ENCODE data around the gene SND1.
A peak's percentile ranks its signal among the peaks of the same experiment; 100 is the strongest.

Gene SND1

DNA sequence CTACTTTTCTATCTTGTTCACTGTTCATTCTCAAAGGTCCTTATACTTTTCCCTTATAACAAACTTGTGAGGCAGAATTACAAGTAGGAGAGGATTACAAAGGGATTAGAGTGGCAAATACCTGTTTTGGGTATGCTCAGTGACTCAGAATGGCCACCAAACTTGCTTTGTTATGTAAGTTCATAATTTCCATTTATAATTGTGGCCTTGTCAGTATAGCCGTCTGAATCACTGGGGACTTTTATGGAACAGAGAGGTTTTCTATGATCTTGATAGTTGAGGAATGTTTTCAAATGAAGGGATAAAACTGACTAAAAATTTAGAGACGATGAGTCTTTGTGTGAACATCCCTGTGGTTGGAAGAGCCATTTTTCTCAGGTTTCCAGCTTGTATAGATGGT is 116.2 kb downstream of the SND1 start:
- no peak for DNase-seq (ENCODE audit: low spot score)

DNA sequence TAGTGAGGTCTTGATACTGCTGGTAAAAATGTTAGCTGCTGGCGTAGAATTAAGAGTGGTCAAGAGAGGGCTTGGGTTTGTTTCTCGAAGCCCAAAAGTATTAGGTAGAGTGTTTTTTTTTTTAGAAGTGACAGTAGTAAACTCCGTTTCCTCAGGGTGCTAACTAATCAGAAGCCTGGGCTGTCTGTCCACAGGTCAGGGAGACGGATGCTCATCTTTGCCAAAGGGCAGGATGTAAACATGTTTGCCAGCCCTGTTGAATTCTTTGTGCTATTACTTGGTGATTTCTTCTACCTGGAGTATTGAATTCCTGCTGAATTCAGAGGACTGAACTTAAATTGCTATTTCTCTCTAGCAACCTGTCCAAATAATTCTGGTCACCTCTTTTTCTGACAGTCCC is 117.1 kb downstream of the SND1 start:
- DNase-seq (ENCODE audit: low spot score) = no peak

DNA sequence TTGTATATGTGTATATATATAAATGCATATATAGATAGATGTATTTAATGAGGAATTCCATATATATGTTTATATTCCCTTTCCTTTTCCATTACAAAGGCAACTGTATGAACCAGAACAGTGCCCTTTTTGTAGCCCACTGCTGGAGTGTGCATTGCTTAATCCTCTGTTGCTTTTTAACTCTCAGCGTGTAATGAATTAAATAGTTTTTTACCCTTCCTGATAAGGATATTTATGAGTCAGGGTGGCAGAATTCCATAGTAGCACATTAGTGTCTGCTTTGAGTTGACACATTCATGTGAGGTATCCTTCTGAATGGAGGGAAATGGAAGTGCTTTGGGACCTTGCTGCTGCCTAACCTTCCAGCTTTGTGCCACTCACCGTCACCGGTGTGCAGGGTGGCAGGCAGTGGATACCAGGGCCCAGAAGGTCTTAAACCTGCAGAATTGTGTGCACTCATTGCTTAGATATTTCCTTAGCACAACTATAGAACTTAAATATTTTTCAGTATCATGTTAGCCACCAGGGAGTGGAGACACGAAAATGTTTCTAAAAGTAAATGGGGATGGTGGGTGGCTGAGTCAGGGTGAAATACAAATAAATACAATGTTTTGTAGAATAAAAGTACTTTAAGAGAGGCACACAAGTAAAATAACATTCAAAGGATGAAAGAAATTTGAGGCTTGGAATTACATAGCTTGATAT is 117.9 kb downstream of the SND1 start:
- DNase-seq (ENCODE audit: low spot score) = no peak

DNA sequence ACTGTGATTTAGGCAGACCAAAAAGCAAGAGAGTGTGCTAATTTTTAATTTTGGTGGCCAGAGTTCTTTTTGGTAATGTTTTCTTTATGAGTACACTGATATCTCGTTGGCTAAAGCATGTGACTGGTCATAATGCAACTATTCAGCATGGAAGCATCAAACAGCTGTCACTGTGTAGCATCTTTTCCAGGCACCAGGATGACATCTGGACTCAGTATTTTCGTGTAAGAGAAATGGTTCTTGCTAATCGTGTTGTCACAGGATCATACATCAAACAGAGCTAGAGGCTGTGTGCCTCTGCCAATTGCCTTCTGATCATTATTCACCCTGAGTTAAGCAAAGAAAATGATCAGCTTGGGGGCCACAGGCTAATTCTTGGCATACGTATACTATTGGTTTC is 118.9 kb downstream of the SND1 start:
- peak; percentile 56 for DNase-seq (ENCODE audit: low spot score)

DNA sequence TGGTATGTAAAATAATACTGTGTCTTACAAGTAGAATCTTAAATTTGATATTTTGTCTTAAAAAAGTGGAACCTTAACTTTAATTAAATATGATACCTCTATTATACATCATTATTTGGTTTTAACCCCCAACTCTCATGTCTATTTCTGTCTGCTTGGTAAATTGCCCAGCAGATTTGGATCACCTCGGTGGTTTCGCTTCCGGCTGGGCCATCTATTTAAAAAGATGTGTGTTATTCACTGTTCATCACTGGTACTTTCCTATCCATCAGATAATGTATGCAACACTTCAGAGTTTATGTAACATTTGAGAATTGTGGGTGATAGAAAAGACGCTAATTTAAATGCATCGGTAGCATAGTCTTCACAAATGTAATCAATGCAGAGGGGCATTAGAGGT is 119.7 kb downstream of the SND1 start:
- DNase-seq (ENCODE audit: low spot score) = no peak

DNA sequence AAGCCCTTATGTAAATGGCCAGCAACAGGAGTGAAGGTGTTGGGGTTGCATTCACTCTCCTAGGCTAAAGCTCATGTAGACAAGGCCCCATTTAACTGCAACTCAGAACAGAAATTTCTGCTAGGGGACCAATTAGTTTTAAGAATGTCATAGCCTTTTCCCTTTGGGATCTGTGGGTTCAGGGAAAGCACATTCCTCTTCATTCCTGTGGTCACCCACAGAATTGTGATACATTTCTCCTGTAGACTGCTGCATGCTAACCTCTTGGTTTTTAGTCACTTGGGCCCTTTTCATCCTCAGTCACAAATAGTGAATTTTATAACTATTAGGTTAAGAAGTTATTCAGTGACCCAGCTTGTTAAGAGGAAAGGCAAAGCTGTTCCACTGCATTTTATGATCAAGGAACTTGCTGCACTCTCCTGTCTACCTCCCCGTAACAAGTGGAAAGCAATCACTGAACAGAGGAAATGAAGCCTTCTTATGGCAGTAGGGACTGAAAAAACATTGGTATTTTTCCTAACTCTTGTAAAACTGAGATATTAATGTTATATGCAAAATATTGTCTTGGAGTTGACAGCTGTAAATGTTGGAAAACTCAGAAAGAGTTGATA is 124.9 kb downstream of the SND1 start:
- peak; percentile 89 for DNase-seq (ENCODE audit: low spot score)

DNA sequence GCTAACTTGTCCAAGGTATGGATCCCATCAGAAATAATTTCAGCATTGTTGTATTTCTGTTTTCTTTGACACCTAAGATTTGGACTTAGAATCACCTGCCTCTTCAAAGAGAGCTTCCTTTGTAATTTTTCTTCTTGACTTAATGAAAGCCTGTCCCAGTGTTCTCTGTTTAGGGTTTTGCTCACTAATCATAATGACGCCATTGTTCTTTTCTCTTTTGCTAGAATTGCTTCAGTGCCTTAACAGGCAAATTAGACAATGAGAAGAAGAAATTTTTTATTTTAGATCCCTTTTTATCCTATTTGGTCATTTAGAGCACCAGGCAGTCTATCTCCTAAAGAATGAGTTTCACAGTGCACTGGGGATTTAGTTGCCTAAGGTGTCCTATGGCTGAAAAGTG is 128.5 kb downstream of the SND1 start:
- DNase-seq (ENCODE audit: low spot score) = no peak

DNA sequence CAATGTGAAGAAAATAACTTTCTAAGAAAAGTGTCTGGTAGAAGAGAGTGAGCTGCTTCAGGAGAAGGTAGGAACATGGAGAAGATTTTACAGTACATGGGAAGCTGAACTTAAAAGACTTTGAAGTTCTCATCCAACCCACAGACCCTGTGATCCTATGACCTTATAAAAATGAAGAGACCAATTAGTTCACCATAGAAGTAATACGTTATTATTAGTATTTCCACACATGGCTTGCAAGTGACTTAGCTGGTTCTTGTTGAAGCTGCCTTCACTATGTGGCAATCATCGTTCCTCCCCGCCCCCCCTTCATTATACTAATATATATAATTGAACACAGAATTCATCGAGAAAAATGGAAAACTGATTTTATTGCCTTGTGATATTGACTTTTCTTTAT is 129.1 kb downstream of the SND1 start:
- DNase-seq (ENCODE audit: low spot score) = no peak

DNA sequence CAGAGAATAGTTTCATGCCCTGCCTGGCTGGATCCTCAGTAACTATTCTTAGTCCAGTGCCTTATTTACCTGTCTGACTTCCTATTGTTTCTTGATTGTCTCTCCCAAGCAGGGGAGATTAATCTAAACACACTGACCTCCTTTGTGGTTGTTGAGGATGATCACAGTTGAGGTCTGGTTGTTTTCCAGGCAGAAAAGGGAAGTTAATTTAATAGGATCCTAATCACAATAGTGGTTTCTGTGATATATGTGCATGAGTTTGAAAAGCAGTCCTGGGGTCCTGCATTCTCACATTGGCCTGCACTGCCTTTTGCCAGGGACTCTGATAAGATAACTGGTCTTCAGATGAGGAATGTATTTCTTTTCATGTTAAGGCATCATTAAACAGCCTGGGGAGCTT is 130.1 kb downstream of the SND1 start:
- no peak for DNase-seq (ENCODE audit: low spot score)

DNA sequence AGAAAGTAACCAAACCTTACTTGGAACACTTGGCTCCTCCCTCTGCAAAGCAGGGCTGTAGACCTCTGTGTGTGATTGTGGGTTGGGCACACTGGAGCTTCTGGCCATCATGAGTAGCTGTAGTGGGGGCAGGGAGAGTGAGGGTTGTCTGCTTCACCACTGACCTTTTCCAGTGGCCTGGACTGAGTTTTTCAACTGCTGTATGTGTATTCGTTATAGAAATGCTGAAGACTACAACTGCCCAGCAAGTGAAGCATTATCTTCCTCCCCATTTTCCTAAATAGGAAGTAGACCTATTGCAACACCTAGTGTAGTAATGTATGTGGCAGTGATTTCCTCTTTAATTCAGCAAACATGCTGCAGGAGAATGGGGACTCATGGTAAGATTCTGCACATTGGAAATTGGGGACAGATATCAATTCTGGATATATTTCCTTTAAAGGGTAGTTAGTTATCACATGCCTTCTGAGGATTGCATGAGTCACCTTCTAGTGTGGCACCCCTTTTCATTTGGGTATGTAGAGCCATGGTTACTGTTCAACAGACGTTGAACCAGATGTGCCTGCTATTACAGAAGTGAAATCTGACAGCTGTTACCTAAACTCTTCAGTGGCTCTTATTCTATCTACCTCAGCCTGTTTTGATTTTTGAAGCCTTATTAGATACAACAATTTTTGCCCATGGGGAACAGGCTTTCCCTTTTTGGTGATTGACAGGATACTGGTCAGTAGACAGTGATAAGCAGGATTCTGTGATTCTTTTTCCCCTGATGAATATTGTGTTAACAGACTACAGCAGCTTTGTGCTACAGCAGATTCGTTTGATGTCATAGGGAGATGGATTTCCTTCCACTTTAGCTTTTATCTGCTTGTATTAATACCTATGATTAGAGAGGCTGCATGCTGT is 130.9 kb downstream of the SND1 start:
- DNase-seq (ENCODE audit: low spot score) = no peak

DNA sequence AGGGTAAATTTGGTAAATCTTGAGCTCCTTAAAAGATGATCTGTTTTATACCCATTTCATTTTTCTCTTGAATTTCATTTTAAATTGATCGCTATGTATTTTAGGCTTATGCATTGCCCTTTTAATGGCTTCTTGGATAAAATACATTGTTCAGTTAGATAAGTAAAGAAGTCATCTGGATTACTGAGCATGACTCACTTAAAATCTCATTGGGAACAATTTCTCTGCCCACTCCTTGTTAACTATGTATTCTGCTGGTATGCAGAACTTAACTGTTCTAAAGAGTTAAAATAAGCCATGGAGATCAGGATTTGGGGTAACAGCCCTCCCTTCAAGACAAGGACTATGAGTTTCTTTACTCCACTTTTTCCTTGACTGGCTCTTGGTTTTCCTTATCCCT is 134.2 kb downstream of the SND1 start:
- DNase-seq (ENCODE audit: low spot score) = no peak

DNA sequence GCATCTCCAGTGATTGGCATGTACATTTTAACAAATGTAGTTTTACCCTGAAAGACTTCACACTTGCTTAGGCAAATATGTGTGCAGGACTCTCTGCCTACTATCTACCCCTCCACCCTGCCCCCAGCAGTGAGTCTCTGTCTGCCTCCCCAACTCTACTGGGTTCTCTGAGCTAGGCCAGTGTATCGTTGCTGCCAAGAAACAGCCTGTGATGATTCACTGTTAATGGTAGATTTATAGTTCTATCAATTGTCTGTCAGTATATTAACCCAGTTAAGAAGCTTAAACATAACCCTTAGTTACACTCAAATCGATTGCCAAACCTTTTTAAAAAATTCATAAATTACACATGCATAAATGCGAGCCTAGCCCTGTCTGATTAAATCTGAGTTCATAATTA is 137.0 kb downstream of the SND1 start:
- no peak for DNase-seq (ENCODE audit: low spot score)

DNA sequence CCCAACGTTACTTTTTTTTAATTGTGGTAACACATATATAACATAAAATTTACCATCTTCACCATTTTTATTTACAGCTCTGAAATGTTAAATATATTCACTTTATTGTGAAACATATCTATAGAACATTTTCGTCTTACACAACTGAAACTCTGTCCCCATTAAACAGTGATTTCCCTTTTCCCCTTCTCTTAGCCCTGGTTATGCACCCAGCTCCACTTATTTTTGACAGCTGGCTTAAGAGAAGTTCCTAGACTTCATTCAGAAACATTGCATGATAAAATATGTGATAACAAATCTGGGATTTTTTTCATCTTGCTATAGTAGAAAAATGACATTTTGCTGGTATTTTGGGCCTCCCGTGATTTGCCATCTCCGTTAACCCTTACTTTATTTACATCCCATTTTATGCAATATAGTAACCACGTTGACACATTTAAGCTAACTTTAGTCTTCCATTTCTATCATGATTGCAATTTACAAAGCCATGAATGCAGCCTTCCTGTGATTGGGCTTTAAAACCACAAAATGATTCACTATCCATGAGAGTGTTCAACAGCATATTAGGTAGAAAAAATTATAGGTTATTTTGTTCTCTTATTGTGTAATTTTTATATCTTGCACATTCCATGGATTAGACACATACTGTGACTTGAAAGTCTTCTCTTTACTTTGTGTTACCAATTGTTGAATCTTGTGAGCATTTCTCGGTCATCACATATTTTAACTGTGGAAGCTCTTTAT is 139.6 kb downstream of the SND1 start:
- DNase-seq (ENCODE audit: low spot score) = peak; percentile 50

DNA sequence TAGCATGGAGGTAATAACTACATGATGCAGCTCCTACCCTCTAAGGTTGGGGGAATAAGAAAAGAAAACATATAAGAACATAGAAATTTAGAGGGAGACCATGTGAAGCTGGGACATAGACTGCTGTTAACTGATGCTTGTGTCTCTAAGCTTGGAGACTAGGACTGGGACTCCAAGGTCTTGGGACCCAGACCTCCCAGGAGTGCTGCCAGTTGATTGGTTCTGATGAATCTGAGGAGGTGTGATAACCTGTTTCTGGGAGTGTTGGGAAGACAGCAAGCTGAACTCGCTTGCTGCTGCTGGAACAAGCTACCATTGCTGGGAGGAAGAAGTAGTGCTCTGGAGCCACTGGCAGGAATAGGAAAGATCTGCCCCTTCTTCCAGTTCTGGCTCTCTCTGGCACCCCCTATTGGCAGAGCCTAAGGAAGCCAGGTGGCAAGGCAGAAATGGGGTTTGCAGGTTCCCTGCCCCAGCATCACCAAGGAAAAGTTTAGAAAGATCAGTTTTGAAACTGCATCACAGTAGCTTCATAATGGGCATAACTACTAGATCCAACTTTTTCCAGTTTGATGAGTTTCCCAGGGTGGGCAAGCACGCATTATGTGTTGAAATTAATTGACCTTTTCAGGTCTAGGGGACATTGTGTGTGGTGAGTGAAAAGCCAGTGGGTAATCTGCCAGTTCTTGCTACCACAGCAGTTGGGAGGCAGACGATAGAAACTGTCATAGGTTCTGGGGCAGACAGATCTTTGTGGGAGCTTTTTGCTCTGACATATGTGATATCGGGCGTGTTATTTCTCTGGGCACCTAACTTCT is 140.7 kb downstream of the SND1 start:
- no peak for DNase-seq (ENCODE audit: low spot score)

DNA sequence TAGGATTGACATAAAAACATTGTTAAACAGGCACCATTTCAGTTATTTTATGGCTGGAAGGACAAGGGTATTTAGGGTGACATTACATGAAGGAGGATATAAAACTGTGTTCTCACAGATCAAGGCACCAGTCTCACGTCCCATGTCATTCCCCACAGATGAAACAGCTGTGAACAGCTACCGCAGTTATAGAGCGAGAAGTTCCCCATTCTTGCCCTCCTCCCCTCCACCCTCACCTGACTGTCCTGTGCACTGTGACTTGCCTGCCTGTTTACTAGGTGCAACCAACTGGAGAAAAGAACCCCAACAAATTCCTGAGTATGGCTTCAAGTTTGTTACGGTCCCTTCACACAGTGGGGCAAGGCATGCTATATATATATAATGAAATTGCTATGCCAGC is 141.6 kb downstream of the SND1 start:
- no peak for DNase-seq (ENCODE audit: low spot score)

DNA sequence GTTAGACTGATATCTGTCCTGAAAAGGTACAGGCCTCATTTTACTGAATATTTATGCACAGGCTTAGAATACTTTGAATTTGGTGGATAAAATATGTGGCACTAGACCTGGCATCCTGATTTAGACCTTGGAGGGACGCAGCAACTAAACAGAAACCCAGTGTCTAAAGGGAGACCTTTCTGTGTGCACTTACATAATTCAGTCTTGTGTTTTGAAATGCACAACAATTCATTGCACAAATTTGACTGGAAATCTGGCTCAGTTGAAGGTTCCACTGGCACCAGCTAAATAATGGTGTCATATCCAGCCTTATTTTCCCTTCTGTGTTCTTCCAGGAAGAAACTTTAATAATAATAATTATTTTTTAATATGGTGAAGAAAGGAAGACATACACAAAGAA is 142.1 kb downstream of the SND1 start:
- DNase-seq (ENCODE audit: low spot score) = no peak

DNA sequence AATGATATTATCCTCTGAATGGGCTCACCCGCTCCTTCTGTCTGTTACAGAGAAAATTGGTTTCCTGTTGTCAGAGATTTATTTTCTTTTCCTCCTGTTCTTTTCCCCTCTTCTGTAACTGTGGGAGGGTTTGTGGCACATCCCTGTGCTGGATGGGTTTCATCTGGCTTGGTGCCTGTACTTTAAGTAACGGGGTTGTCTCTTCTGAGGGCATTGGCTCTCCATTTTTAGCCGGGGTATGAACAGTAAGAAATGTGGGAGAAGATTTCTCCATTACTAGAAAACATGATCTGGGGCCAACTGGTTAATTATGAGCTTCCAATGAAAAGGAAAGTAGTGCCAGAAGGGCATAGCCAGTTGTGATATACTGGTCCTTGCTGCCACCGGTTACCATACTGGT is 142.6 kb downstream of the SND1 start:
- no peak for DNase-seq (ENCODE audit: low spot score)

DNA sequence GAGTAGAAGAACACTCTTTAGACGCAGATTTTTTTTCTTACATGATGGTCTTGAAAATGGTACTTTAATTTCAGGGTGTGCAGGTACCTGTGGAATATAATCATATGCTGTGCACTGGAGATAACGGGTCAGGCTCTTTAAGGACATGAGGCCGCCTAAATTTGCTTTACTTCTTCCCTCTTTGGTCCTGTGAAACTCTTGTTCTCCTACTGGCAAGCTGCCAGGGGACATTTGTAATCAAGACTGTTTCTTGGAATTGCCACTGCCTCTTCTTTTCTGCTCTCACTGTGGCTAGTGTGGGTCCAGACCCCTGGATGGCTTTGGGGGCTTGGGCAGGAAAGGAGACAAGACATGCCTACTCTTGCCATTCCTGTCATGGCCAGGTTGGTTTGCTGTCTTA is 146.0 kb downstream of the SND1 start:
- DNase-seq (ENCODE audit: low spot score) = no peak

DNA sequence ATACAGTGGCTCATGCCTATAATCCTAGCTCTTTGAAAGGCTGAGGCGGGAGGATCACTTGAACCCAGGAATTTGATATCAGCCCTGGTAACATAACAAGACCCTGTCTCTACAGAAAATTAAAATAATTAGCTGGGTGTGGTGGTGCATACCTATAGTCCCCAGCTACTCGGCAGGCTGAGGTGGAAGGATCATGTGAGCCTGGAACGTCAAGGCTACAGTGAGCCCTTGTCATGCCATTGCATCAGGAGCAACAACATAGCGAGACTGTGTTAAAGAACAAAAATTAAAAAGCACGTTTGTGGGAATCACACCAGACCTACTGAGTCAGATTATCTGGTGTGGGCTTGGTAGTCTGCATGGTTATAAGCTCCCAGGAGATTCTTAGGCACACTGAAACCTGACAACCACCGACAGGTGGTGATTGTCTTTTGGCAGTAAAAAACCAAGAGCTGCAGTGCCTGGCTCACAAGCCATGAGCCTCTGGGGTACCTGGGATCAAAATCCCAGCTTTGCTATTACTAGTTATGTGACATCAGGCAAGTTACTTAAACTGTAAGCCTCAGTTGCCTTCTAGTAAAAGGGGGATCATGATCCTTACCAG is 146.9 kb downstream of the SND1 start:
- DNase-seq (ENCODE audit: low spot score) = no peak

DNA sequence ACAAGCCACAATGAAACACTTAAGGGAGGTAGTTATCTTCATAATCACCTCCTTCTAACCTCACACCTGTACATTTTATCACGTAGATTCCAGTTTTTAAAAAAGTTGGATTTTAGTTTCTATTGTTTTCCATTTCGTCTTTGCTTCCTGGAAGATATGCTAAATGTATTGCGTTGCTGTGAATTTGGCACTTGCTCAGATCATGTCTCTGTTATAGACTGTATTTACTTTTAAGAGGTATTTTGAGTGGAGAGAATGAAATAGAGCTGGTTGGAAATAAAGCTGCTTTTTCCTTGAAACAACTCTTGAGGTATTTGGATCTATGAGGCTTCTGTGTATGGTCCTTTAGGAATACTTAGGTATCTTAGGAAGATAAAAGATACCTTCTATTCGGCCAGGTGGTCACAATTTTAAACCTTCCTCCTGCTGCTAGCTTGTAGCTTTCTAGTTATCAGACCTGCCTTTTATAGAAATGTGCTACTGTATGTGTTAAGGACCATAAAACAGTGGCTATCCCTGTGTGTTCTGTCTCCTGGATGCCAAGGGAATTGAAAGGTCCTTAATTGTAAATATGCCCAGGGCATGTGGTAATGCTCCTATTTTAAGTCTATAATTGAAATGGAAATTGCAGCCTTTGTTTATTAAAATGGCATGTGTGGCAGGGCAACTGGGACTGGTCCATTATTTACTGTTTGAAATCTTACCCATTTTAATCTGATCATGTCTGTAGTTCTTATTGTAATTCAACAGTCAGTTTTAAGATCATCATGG is 147.7 kb downstream of the SND1 start:
- no peak for DNase-seq (ENCODE audit: low spot score)
